ENCODE measurements around the gene GGT6.

Gene GGT6

DNA sequence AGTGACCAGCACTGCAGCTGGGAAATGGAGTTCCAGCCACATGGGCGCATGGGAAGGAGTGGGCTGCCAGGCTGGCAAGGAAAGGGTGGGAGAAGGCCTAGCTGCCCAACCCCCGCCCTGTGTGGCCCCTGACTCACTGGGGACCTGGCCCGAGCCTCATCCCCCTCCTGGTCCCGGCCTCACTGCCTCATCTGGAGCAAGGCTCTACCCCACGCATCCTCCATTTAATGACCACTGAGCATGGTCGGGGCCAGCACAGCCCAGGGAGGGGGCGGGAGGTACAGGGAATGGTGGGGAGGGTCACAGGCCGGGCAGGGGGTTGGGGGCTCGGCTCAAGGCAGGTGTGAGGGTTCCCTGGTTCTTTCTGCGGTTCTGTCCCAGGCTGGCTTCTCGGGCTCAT, 45.6 kb downstream of the GGT6 start:
- no peak overlapping the region for H3K4me3 ChIP-seq (ENCODE audit: low read length)
- no peak for DNase-seq (ENCODE audit: low read depth, low spot score)

DNA sequence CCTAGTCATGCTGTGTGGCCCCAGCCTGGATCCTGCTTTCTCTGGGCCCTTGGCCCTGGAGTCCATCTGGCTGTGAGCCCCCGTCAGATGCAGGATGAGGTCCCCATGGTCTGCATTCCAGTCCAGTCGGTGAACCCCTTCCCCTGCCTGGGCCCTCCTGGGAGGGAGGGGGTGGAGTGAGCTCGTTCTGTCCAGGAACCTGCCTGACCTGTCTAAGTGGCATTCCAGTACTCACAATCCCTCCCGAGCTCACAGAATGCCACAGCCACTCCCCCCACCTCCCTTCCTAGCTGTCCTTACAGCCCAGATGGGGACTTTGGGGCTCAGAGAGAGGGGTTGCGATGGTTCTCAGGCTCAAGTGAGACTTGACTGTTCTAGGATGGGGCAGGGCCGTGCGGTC, 46.2 kb downstream of the GGT6 start:
- no peak overlapping the region for H3K4me3 ChIP-seq (ENCODE audit: low read length)
- DNase-seq (ENCODE audit: low read depth, low spot score): no peak

DNA sequence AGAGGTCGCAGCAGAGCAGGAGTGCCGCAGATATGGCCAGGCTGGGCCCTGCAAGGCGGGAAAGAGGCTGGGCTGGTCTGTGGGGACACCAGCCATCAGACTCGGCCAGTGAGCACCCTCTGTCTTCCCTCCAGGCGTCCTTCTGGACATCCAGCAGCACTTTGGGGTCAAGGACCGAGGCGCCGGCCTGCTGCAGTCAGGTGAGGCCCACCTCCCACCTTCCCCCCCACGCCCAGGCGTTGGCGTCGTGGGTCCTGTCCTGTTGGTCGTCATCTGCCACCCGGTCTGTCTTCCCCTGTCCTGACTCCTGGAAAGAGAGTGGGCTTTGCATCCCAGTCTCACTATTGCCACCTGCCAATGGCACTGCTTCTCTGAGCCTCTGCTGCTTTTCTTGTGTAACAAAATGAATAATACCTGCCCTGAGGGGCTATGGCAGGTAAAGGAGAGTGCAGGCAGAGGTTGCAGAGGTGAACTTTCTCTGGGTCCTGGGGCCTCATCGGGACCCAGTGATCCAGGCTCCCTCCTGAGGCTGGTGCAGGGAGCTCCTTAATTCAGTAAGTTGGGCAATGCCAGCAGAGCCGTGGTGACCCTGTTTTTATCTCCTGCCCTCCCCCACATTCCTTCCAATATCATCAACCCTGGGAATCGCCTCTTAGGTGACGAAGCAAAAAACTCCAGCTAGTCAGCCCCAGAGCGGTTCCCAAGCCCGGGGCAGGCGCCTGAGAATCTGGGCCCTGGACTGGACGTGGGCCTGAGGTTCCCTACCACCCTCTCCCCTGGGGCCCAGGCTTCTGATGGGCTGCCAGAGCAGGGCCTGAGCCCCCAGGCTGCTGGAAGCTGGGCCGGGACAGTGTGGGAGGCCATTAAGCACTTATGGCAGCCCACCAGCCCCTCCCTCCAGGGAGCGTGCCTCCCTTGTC, 47.0 kb downstream of the GGT6 start:
- DNase-seq (ENCODE audit: low read depth, low spot score): no peak
- H3K4me3 ChIP-seq (ENCODE audit: low read length): no peak overlapping the region

DNA sequence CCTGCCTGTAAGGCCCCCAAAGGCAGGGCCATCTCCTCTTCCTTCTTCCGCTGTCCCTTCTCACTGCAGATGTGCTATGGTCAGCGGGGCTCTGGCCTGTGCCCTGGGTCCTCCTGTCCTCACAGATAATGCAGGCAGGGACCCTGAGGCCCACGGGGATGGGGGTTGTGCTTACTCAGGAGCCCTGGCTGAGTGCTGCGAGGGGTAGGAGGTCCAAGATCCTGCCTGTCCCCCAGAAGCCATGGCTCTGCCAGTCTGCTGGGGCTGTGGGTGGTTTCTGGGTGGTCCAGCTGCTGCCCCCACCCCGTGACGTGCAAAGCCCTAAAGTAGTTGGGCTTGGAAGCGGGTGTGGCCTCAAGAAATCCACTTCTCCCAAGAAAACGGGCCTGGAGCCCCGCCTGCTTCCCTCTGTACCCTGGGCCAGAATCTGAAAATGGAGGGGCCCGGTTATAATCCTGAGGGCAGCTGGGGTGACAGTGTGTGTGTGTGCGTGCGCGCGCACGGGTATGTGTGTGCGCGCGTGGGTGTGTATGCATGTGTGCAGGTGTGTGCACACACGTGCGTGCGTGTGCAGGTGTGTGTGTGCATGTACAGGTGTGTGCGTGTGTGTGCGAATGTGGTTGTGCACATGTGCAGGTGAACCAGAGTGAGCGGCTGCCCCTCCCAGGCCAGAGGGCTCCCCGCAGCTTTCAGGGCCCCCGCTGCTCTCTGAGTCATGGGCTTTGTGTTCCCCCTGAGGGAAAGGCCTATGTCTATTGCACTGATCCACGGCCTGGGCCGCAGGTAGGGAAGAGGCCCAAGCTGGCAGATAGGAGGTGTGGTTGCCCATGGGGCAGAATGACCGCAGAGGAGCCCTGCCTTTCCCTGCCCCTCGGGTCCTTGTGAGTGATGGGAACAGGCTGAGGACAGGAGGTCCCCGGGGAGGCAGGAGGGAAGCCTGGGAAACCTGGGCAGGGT, 47.9 kb downstream of the GGT6 start:
- no peak for DNase-seq (ENCODE audit: low read depth, low spot score)
- no peak overlapping the region for H3K4me3 ChIP-seq (ENCODE audit: low read length)

DNA sequence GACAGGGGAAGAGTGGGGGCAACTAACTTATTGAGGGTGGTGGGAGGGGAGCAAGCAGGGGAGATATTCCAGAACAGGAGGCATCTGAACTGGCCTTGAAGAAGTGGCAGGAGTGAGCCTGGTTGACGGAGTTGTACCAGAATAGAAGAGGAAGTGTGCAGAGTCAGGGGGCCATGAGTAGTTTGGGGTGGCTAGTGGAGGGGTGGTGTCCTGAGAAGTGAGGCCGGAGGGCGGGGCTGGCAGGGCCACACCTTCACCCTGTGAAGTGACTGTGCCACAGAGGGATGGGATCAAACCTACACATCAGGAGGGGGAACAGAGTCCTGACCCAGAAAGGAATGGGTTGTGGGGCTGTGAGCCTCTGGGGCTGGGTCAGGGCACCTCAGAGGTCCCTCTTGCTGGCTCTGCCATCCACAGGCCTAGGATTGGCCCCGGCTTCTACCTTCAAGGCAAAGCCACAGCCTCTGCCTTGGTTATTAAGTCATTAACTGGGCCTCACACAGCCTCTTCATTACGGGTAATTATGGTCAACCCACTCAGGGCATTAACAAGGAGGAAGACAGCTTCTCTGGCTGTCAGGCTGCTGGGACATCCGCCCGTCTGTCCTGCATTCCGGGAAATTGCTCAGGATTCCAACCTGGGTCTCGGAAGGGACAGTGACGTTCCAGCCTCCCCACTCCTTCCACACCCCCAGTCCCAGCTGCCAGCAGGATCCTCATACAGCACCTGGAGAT, 49.0 kb downstream of the GGT6 start:
- DNase-seq (ENCODE audit: low read depth, low spot score): no peak
- H3K4me3 ChIP-seq (ENCODE audit: low read length): no peak overlapping the region

DNA sequence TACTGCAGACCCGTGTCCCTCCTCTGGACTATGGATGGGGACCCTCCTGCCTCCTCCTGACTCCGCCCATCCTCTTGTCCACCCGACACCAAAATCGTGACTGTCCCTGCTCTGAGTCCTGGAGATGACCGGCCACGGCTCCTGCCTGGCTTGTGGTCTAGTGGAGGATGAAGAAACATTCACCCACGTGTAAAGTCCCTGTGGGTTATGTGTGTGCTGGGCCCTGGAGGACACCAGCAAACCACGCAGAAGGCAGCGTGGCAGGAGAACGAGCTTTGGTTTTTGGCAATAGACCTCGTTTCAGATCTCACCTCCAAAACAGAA, 49.8 kb downstream of the GGT6 start:
- H3K4me3 ChIP-seq (ENCODE audit: low read length): no peak overlapping the region
- no peak for DNase-seq (ENCODE audit: low read depth, low spot score)

DNA sequence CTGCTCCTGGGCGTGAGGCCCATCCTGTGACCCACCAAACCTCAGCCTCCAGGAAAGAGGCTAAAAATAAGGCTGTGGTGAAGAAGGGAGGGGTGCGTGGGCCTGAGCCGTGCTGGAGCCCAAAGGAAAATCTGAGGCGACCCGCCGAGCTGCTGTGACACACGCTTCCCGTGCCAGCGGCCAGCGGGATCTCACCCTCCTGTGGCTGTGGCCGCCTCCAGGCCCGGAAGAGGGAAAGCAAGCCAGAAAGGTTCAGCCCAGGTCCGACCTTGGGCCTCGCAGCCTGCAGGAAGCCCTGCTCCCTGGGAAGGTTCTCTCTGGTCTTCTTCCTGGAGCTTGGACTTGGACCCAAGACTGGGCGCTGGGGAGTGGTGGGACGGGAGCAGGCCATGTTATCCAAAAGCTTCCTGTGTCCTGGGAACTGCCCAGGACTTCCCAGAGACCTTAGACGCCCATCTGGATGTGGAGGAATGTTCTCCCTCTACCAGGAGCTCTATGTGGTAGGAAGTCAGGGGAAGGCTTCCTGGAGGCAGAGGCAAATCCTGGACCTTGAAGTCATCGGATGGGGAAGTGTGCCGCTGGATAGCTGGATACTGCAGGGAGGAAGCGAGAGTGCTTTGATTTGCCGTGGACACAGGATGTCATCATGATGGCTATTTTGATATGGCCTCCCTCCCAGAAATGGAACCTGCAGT, 50.3 kb downstream of the GGT6 start:
- DNase-seq (ENCODE audit: low read depth, low spot score): no peak
- no peak overlapping the region for H3K4me3 ChIP-seq (ENCODE audit: low read length)

DNA sequence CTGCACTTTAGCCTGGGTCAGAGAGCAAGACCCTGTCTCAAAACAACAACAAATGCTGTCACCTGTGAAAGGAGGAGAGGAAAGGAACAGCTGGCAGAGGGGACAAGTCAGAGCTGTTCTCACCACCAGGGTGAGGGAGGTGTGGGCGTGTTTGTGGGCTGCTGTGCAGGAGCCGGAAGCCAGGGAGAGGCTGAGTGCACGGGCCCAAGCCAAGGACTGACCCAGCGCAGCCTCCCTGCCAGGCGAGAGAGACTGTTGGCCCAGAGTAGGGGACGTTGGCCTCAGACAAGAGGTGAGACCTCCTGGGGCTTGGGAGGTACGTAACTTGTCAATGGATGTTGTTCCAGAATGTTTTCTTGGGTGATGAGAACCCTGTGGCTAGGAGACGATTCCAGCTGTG, 51.0 kb downstream of the GGT6 start:
- no peak overlapping the region for H3K4me3 ChIP-seq (ENCODE audit: low read length)
- peak; percentile 25 for DNase-seq (ENCODE audit: low read depth, low spot score)

DNA sequence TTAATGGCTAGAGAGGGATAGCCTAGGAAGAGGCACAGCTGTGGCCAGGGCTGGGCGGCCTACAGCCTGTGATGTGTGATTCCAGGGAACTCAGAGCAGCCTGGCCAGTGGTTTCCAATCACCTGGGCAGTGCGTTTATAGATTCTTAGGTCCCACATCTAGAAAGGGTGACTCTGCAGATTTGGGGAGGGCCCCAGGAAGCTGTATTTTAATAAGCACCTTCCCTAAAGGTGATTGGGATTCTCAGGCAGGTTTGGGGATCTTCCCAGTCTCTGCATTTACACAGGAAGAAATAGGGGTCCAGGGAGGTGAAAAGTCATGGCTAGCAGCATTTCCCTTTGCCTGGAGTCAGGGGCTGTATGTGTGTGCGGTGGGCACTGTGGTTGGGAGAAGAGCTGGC, 52.2 kb downstream of the GGT6 start:
- no peak overlapping the region for H3K4me3 ChIP-seq (ENCODE audit: low read length)
- no peak for DNase-seq (ENCODE audit: low read depth, low spot score)

DNA sequence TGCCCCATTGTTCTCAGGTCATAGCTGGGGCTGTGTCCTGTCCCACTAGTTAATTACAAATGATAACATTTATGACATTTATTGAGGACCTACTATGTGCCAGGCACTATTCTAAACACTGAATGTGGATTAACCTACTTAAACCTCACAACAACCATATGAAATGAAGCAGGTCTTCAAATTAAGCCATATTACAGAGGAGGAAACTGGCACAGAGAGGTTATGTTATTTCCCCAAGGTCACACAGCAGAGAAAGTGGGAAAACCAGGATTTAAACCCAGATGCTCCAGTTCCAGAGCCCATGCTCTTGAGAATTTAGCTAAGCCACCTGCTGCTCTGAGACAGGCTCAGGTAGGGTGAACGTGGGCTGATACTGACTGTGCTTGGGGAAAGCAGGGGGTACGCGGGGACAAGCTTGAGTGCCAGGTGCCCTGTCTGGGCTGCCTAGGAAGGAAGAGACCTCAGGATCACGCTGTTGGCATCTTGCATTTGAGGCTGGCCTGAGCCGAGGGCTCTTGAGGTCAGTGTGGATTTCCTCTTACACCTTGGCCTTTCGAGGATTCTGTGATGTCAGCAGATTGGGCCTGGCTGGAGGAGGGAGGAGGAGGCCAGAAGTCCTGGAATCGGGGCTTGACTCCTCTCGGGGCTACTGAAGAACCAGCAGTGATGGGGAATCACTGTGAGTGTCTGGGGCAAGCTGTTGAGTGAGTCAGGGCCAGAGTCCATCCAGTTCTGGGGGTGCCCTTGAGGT, 52.8 kb downstream of the GGT6 start:
- no peak for DNase-seq (ENCODE audit: low read depth, low spot score)
- no peak overlapping the region for H3K4me3 ChIP-seq (ENCODE audit: low read length)

All from Jurkat, Clone E6-1 (cell line).